A549 treated with RU486 at 1 μM for 4 hours (cell line): ENCODE results near the gene ETS2. TPM values are rescaled to one million over a fixed set of nuclear protein-coding genes. Genes with fewer than 3 reads are reported as not detected.

Experiments
- total RNA-seq: library from RNA; stranded (reverse); fragments of 200-300 nt; extraction: Qiagen RNA extraction; gene quantifications from 5 replicates; pipeline ENCODE4 v1.2.3, GENCODE V29; 2022; ENCODE audit warnings: low read depth

ETS2 gene
- 69.4 to 85.6 TPM (median 72.9 TPM) in 5 replicates for total RNA-seq

DNA sequence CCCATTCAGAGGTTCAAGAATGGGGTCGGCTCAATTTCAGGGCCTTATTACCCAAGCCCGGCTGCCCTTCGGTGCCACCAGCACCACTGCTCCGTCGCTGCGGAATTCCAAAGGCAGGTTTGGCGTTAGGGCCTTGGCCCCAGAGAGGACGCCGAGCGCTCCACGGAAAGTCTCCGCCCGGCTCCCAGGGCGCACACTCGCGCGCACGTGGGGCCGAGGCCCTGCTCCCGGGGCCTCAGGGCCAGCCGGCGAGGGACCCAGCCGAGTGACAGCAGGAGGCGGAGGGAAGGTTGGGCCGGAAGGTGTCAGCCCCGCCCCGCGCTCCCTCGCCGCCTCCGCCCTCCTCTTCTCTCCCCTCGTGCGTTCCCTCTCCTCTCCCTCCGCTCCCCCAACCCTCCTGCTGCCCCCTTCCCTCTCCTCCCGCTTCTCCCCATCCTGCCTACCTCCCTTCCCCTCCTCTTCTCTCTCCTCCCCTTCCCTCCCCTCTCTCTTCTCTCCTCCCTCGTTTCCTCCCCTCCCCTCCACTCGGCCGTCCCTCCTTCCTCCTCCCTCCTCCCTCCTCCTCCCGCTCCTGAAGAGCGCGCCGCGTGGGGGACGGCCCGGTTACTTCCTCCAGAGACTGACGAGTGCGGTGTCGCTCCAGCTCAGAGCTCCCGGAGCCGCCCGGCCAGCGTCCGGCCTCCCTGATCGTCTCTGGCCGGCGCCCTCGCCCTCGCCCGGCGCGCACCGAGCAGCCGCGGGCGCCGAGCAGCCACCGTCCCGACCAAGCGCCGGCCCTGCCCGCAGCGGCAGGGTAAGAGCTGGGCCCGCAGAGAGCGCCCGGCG, at the start of gene ETS2:
Gene ETS2, plus strand, starts transcription at position 602 of the 825 bp plus-strand sequence. CDS start 4,106 bp downstream, outside the sequence.

